Skeletal muscle satellite cell (primary cell): Measurements from ENCODE around the gene PDGFD.

Source experiments
- H3K27me3 ChIP-seq: 2 replicates; pipeline ENCODE4 v1.7.0; 2013; ENCODE audit warnings: low read length; ENCODE audit not compliant: control insufficient read depth, insufficient read depth
- H3K36me3 ChIP-seq: 2 replicates; pipeline ENCODE4 v1.7.0; 2013; ENCODE audit warnings: mild to moderate bottlenecking, control low read depth, low read length; ENCODE audit not compliant: insufficient read depth
- H3K4me1 ChIP-seq: 2 replicates; pipeline ENCODE4 v1.7.0; 2013; ENCODE audit warnings: low read length; ENCODE audit not compliant: control insufficient read depth, insufficient read depth
- H3K4me2 ChIP-seq: 2 replicates; pipeline ENCODE4 v1.7.0; 2013; ENCODE audit warnings: mild to moderate bottlenecking, low read length
- H3K4me3 ChIP-seq: 2 replicates; pipeline ENCODE4 v1.7.0; 2013; ENCODE audit warnings: low read length
- H3K9ac ChIP-seq: 2 replicates; pipeline ENCODE4 v1.7.0; 2013; ENCODE audit warnings: mild to moderate bottlenecking, low read depth, low read length, moderate library complexity
- H3K9me3 ChIP-seq: replicated peaks from 2 replicates; pipeline ENCODE4 v1.7.0; 2013; ENCODE audit warnings: mild to moderate bottlenecking, control low read depth, low read length

PDGFD gene

GRCh38 chr11:103870821-103871309, 293.1 kb downstream of the PDGFD start:
- H3K27me3 ChIP-seq = no peaks in the 10 kb centered on the region

GRCh38 chr11:103867481-103867880, 296.5 kb downstream of the PDGFD start:
- Histone ChIP-seq H3K36me3 (no peaks in the 10 kb centered on the region), H3K4me3 (no peak overlapping the region), H3K27me3 (no peaks in the 10 kb centered on the region), H3K4me1 (no peaks in the 10 kb centered on the region), H3K9me3 (no peaks in the 10 kb centered on the region), H3K4me2 (no peak overlapping the region), H3K9ac (no peak overlapping the region)

More at GRCh38 chr11:103870821-103871309, 293.1 kb downstream of the PDGFD start:
- H3K36me3 ChIP-seq = no peaks in the 10 kb centered on the region
- no peak overlapping the region for H3K4me2 ChIP-seq
- H3K9me3 ChIP-seq = no peaks in the 10 kb centered on the region
- H3K4me3 ChIP-seq = no peak overlapping the region
- no peaks in the 10 kb centered on the region for H3K4me1 ChIP-seq
- no peak overlapping the region for H3K9ac ChIP-seq

GRCh38 chr11:103863497-103863896, 300.4 kb downstream of the PDGFD start:
- Histone ChIP-seq H3K36me3 (no peaks in the 10 kb centered on the region), H3K27me3 (no peaks in the 10 kb centered on the region), H3K4me1 (no peaks in the 10 kb centered on the region), H3K9me3 (no peaks in the 10 kb centered on the region), H3K9ac (no peak overlapping the region), H3K4me2 (no peak overlapping the region), H3K4me3 (no peak overlapping the region)

GRCh38 chr11:103862802-103863174, 301.2 kb downstream of the PDGFD start:
- Histone ChIP-seq H3K4me3 (no peak overlapping the region), H3K4me1 (no peaks in the 10 kb centered on the region), H3K27me3 (no peaks in the 10 kb centered on the region), H3K9me3 (no peaks in the 10 kb centered on the region), H3K9ac (no peak overlapping the region), H3K4me2 (no peak overlapping the region), H3K36me3 (no peaks in the 10 kb centered on the region)

- H3K4me2 ChIP-seq = no peak overlapping the region
- no peaks in the 10 kb centered on the region for H3K36me3 ChIP-seq
- H3K4me1 ChIP-seq = no peaks in the 10 kb centered on the region
- no peaks in the 10 kb centered on the region for H3K27me3 ChIP-seq
- no peak overlapping the region for H3K9ac ChIP-seq
- H3K4me3 ChIP-seq = no peak overlapping the region
- no peaks in the 10 kb centered on the region for H3K9me3 ChIP-seq
Observed at GRCh38 chr11:103862094-103862801, 301.7 kb downstream of the PDGFD start.
